ENCODE results near the gene JUP.

Gene JUP

GRCh38 chr17:41775394-41776226 lies 10.9 kb downstream of the JUP start:
- TF ChIP-seq, protein P1, sequence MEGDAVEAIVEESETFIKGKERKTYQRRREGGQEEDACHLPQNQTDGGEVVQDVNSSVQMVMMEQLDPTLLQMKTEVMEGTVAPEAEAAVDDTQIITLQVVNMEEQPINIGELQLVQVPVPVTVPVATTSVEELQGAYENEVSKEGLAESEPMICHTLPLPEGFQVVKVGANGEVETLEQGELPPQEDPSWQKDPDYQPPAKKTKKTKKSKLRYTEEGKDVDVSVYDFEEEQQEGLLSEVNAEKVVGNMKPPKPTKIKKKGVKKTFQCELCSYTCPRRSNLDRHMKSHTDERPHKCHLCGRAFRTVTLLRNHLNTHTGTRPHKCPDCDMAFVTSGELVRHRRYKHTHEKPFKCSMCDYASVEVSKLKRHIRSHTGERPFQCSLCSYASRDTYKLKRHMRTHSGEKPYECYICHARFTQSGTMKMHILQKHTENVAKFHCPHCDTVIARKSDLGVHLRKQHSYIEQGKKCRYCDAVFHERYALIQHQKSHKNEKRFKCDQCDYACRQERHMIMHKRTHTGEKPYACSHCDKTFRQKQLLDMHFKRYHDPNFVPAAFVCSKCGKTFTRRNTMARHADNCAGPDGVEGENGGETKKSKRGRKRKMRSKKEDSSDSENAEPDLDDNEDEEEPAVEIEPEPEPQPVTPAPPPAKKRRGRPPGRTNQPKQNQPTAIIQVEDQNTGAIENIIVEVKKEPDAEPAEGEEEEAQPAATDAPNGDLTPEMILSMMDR (conservative IDR thresholded peaks at IDR 0.05): no peak
- peak overlapping the region; percentile 89 for H3K27ac ChIP-seq

- TF ChIP-seq, protein P1 (conservative IDR thresholded peaks at IDR 0.05): no peak
- H3K27ac ChIP-seq: peak overlapping the region; percentile 89
Measured at GRCh38 chr17:41773731-41774193, 12.7 kb downstream of the JUP start.

DNA sequence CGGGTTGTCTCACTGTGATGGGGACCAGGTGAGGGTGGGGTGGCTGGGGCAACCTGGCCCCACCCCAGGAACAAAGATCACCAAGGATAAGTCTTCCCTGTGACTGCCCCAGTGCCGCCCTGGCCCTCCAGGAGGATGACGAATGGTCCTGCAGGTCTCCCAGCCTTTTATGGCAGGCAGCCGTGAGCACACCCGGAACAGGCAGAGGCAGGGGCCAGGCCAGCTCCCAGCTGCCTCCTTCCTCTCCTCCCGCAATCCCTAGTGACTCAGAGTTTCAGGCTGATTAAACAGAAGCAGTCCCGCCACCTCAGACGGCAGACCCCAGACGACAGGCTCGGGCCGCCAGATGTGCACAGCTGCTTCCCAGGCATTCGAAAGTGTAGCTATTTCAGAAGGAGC lies 13.3 kb downstream of the JUP start:
- TF ChIP-seq, protein P1 (conservative IDR thresholded peaks at IDR 0.05): no peak
- H3K27ac ChIP-seq: peak overlapping the region; percentile 89

- H3K27ac ChIP-seq: peak overlapping the region; percentile 89
- TF ChIP-seq, protein P1 (conservative IDR thresholded peaks at IDR 0.05): no peak
Measured at GRCh38 chr17:41772586-41773189, 13.8 kb downstream of the JUP start.

GRCh38 chr17:41772218-41772585 lies 14.3 kb downstream of the JUP start:
- TF ChIP-seq, protein P1 (conservative IDR thresholded peaks at IDR 0.05): no peak
- peak overlapping the region; percentile 89 for H3K27ac ChIP-seq

- H3K27ac ChIP-seq: peak overlapping the region; percentile 89
- TF ChIP-seq, protein P1 (conservative IDR thresholded peaks at IDR 0.05): no peak
Measured at GRCh38 chr17:41771389-41772206, 14.9 kb downstream of the JUP start.

DNA sequence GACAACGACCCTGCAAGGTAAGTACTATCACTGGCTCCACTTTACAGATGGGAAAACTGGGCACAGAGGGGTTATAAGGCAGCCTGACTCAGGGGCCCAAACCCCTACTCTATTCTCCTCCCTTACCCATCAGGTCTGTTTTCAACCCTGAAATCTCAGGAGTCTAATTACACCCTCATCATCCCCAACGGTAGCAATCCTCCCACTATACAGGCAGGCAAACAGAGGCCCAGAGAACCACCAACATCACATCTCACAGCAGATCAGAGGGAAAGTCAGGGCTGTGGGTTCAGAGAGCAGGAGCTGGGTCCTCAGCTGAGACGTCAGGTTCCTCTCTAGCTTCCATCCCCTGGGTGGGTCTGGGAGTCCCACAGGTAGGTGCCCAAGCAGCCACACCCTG lies 16.5 kb downstream of the JUP start:
- TF ChIP-seq, protein P1 (conservative IDR thresholded peaks at IDR 0.05): no peak
- H3K27ac ChIP-seq: 0 out of 2 replicates have a peak overlapping the region, but pooled peaks have one; percentile 5
